GM21526 (cell line): ENCODE data around the gene GJC1.

Experiments used
- ATAC-seq: cut with Tn5 transposase; IDR thresholded peaks from one replicate; pipeline ENCODE4 v1.9.1; 2021; ENCODE audit warnings: moderate library complexity; ENCODE audit not compliant: unreplicated experiment, low FRiP score

The GJC1 gene

GRCh38 chr17:44779211-44780025, 50.7 kb downstream of the GJC1 start:
- ATAC-seq, result no peak

GRCh38 chr17:44778656-44779210, 51.4 kb downstream of the GJC1 start:
- no peak for ATAC-seq

GRCh38 chr17:44777394-44778348, 52.4 kb downstream of the GJC1 start:
- no peak for ATAC-seq

GRCh38 chr17:44776628-44777393, 53.3 kb downstream of the GJC1 start:
- no peak for ATAC-seq

GRCh38 chr17:44775838-44776621, 54.1 kb downstream of the GJC1 start:
- ATAC-seq, result no peak

GRCh38 chr17:44775136-44775837, 54.8 kb downstream of the GJC1 start:
- peak; percentile 77 for ATAC-seq

- no peak for ATAC-seq
These were observed 55.6 kb downstream of the GJC1 start for GRCh38 chr17:44774271-44775135.

GRCh38 chr17:44773140-44773539, 56.9 kb downstream of the GJC1 start:
- ATAC-seq, result no peak

GRCh38 chr17:44772308-44773045, 57.6 kb downstream of the GJC1 start:
- no peak for ATAC-seq

GRCh38 chr17:44770166-44770925, 59.7 kb downstream of the GJC1 start:
- ATAC-seq, result no peak

- no peak for ATAC-seq
These were observed 60.4 kb downstream of the GJC1 start for GRCh38 chr17:44769647-44770084.

- no peak for ATAC-seq
These were observed 60.9 kb downstream of the GJC1 start for GRCh38 chr17:44769230-44769629.

GRCh38 chr17:44768505-44769142, 61.5 kb downstream of the GJC1 start:
- ATAC-seq, result no peak

GRCh38 chr17:44767493-44767892, 62.6 kb downstream of the GJC1 start:
- no peak for ATAC-seq

GRCh38 chr17:44766409-44767038, 63.6 kb downstream of the GJC1 start:
- no peak for ATAC-seq

GRCh38 chr17:44765965-44766364, 64.1 kb downstream of the GJC1 start:
- ATAC-seq, result no peak
